Thyroid gland (tissue), 4 donors: ENCODE data around the gene OGN.

Experiments
- POLR2A ChIP-seq, 2 donors: fragments of 450-650 bp; IDR thresholded peaks; one replicate each; pipeline ENCODE4 v1.6.1; 2017; ENCODE audit warnings: antibody characterized with exemption in 2 of 2, mild to moderate bottlenecking in 2 of 2, moderate library complexity in 1 of 2
- TF ChIP-seq, protein P1 (sequence below), 6 experiments: fragments of 200-600 bp in 3 of 6; fragments of 450-650 bp in 3 of 6; sonication (generic) in 3 of 6; IDR thresholded peaks; one replicate each; pipeline ENCODE4 v1.5.1; 2016 to 2019; ENCODE audit warnings: antibody characterized with exemption in 6 of 6, mild to moderate bottlenecking in 2 of 6, inconsistent platforms in 1 of 6, moderate library complexity in 1 of 6

DNA sequence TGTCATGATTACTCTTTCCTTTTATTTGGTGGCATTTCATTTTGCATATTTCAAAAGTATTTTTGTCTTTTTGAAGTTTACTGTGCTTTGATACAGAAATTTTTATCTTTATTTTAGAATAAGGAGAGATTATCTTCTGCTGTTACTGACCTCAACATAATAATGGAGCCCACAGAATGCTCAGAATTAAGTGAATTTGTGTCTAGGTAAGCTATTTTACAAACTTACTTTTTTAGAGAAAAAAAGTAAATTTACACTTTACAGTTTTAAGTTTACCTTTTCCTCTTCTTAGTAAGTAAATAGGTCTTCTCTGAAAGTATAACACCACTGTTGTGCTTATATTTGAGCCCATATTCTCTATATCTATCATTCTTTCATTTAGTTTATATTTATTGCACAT lies 58.8 kb downstream of the OGN start:
- no peak for TF ChIP-seq POLR2A (IDR thresholded peaks at IDR 0.05)
- TF ChIP-seq, protein P1, sequence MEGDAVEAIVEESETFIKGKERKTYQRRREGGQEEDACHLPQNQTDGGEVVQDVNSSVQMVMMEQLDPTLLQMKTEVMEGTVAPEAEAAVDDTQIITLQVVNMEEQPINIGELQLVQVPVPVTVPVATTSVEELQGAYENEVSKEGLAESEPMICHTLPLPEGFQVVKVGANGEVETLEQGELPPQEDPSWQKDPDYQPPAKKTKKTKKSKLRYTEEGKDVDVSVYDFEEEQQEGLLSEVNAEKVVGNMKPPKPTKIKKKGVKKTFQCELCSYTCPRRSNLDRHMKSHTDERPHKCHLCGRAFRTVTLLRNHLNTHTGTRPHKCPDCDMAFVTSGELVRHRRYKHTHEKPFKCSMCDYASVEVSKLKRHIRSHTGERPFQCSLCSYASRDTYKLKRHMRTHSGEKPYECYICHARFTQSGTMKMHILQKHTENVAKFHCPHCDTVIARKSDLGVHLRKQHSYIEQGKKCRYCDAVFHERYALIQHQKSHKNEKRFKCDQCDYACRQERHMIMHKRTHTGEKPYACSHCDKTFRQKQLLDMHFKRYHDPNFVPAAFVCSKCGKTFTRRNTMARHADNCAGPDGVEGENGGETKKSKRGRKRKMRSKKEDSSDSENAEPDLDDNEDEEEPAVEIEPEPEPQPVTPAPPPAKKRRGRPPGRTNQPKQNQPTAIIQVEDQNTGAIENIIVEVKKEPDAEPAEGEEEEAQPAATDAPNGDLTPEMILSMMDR (IDR thresholded peaks at IDR 0.05), result no peak
